Measurements from ENCODE around the gene LYL1. TPM values are rescaled to one million over a fixed set of nuclear protein-coding genes. Genes with fewer than 3 reads are reported as not detected.

LYL1 gene
- total and polyA plus RNA-seq, 9 of the 15 experiments (the other 6 are each of a cell fraction or from before 2014, with no cell fraction given), result 1.3 to 266 (median 34.0) TPM

GRCh38 chr19:13104360-13104847, 1.7 kb upstream of the LYL1 start (continued):
- TF ChIP-seq KLF13 (tag; IDR thresholded peaks at IDR 0.05; ENCODE audit: borderline replicate concordance, low read depth) (peak; percentile 53; the same call in 1 of the 2 replicates), ZNF263 (CRISPR knock-in tag; IDR thresholded peaks at IDR 0.05; ENCODE audit: borderline replicate concordance) (no peak; the same call in 1 of the 2 replicates), SMARCC2 (IDR thresholded peaks at IDR 0.05; ENCODE audit: low read depth) (no peak), EWSR1 (IDR thresholded peaks at IDR 0.05; ENCODE audit: borderline replicate concordance, low read depth, partially characterized antibody) (no peak), PHF8 (IDR thresholded peaks at IDR 0.05; ENCODE audit: borderline replicate concordance, low read length) (no peak; the same call in 1 of the 2 replicates), ZNF212 (CRISPR knock-in tag; IDR thresholded peaks at IDR 0.05) (peak; percentile 16; the same call in 1 of the 2 replicates), PYGO2 (tag; IDR thresholded peaks at IDR 0.05) (peak; percentile 13; the same call in 1 of the 2 replicates), FOXO4 (CRISPR knock-in tag; IDR thresholded peaks at IDR 0.05) (no peak), MTA2 (IDR thresholded peaks at IDR 0.05; ENCODE audit: low read depth) (no peak), ZSCAN29 (IDR thresholded peaks at IDR 0.05) (no peak), MXD1 (CRISPR knock-in tag; IDR thresholded peaks at IDR 0.05; ENCODE audit: borderline replicate concordance, poor library complexity, severe bottlenecking) (no peak), LEF1 (IDR thresholded peaks at IDR 0.05) (no peak), TRIM28 (IDR thresholded peaks at IDR 0.05) (0 out of 2 replicates have a peak, but pooled peaks have one; percentile 12), TEAD4 (IDR thresholded peaks at IDR 0.05; ENCODE audit: low read length) (no peak), TEAD4 (CRISPR knock-in tag; IDR thresholded peaks at IDR 0.05; ENCODE audit: borderline replicate concordance) (no peak), STAT5B (CRISPR knock-in tag; IDR thresholded peaks at IDR 0.05) (no peak), KLF6 (CRISPR knock-in tag; IDR thresholded peaks at IDR 0.05; ENCODE audit: borderline replicate concordance) (no peak), ZNF174 (CRISPR knock-in tag; IDR thresholded peaks at IDR 0.05) (no peak), ZNF79 (CRISPR knock-in tag; IDR thresholded peaks at IDR 0.05; ENCODE audit: low read depth) (0 out of 2 replicates have a peak, but pooled peaks have one; percentile 18), ZNF584 (CRISPR knock-in tag; IDR thresholded peaks at IDR 0.05; ENCODE audit: low read depth) (no peak), RNF219 (CRISPR knock-in tag; IDR thresholded peaks at IDR 0.05) (no peak), ZNF668 (CRISPR knock-in tag; IDR thresholded peaks at IDR 0.05) (no peak), PHTF2 (CRISPR knock-in tag; IDR thresholded peaks at IDR 0.05) (no peak), ZNF395 (CRISPR knock-in tag; IDR thresholded peaks at IDR 0.05) (no peak), POLR2AphosphoS2 (IDR thresholded peaks at IDR 0.05; ENCODE audit: low read length) (no peak)

Measured in K562 (cell line).